H1 (cell line): Measurements from ENCODE around the gene BTBD9.

ENCODE experiments used
- GABPA ChIP-seq: IDR thresholded peaks from 2 replicates; pipeline ENCODE4 v1.6.1; 2011; ENCODE audit warnings: mild to moderate bottlenecking, low read length, moderate library complexity, borderline replicate concordance; ENCODE audit not compliant: insufficient read depth
- JUND ChIP-seq: IDR thresholded peaks from 2 replicates; pipeline ENCODE4 v1.6.1; 2011; ENCODE audit warnings: mild to moderate bottlenecking, improper control_type of control experiment, low read length
- NRF1 ChIP-seq: IDR thresholded peaks from 2 replicates; pipeline ENCODE4 v1.6.1; 2011; ENCODE audit warnings: mild to moderate bottlenecking, low read depth, low read length, improper control_type of control experiment
- PHF8 ChIP-seq: fragments of 200-600 bp; sonication (generic); conservative IDR thresholded peaks from 2 replicates; pipeline ENCODE4 v1.7.1; 2012; ENCODE audit warnings: low read depth, mild to moderate bottlenecking, inconsistent platforms, low read length, moderate library complexity
- POLR2A ChIP-seq, 2 experiments: IDR thresholded peaks; 1 replicate in 1 of 2; 2 replicates in 1 of 2; pipeline ENCODE4 v1.6.1; 2011; ENCODE audit warnings: low read depth in 2 of 2, low read length in 2 of 2, mild to moderate bottlenecking in 2 of 2; ENCODE audit errors: control extremely low read depth in 1 of 2
- RFX5 ChIP-seq: IDR thresholded peaks from 2 replicates; pipeline ENCODE4 v1.6.1; 2011; ENCODE audit warnings: low read depth, low read length, improper control_type of control experiment, borderline replicate concordance
- SP2 ChIP-seq: IDR thresholded peaks from 2 replicates; pipeline ENCODE4 v1.6.1; 2012; ENCODE audit warnings: mild to moderate bottlenecking, low read length, inconsistent platforms
- TBP ChIP-seq: IDR thresholded peaks from 2 replicates; pipeline ENCODE4 v1.6.1; 2011; ENCODE audit warnings: low read depth, low read length, improper control_type of control experiment
- TCF12 ChIP-seq: IDR thresholded peaks from 2 replicates; pipeline ENCODE4 v1.6.1; 2011; ENCODE audit warnings: low read depth, mild to moderate bottlenecking, low read length
- USF2 ChIP-seq: IDR thresholded peaks from 2 replicates; pipeline ENCODE4 v1.6.1; 2011; ENCODE audit warnings: low read length, improper control_type of control experiment
- TF ChIP-seq, protein P1 (sequence below), 3 experiments: IDR thresholded peaks; 1 replicate in 2 of 3; 2 replicates in 1 of 3; pipeline versions ENCODE4 v1.5.1 to v1.6.1; 2011; ENCODE audit warnings: low read length in 3 of 3, mild to moderate bottlenecking in 3 of 3, inconsistent platforms in 2 of 3, low read depth in 1 of 3, moderate library complexity in 1 of 3; ENCODE audit not compliant: insufficient read depth in 1 of 3; ENCODE audit errors: control extremely low read depth in 1 of 3
- TF ChIP-seq, protein P2 (sequence below): IDR thresholded peaks from 2 replicates; pipeline ENCODE4 v1.6.1; 2012; ENCODE audit warnings: inconsistent platforms

- TF ChIP-seq TBP (no peak), GABPA (no peak), SP2 (no peak), POLR2A (IDR thresholded peaks at IDR 0.05; ENCODE audit: control extremely low read depth in 1 of 2, low read depth in 2 of 2, low read length in 2 of 2) (no peak), JUND (no peak), PHF8 (no peak), RFX5 (no peak), TCF12 (no peak), NRF1 (no peak), USF2 (no peak)
- TF ChIP-seq, protein P1, sequence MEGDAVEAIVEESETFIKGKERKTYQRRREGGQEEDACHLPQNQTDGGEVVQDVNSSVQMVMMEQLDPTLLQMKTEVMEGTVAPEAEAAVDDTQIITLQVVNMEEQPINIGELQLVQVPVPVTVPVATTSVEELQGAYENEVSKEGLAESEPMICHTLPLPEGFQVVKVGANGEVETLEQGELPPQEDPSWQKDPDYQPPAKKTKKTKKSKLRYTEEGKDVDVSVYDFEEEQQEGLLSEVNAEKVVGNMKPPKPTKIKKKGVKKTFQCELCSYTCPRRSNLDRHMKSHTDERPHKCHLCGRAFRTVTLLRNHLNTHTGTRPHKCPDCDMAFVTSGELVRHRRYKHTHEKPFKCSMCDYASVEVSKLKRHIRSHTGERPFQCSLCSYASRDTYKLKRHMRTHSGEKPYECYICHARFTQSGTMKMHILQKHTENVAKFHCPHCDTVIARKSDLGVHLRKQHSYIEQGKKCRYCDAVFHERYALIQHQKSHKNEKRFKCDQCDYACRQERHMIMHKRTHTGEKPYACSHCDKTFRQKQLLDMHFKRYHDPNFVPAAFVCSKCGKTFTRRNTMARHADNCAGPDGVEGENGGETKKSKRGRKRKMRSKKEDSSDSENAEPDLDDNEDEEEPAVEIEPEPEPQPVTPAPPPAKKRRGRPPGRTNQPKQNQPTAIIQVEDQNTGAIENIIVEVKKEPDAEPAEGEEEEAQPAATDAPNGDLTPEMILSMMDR (IDR thresholded peaks at IDR 0.05; ENCODE audit: control extremely low read depth in 1 of 3, insufficient read depth in 1 of 3, low read depth in 1 of 3, low read length in 3 of 3): no peak
- TF ChIP-seq, protein P2, sequence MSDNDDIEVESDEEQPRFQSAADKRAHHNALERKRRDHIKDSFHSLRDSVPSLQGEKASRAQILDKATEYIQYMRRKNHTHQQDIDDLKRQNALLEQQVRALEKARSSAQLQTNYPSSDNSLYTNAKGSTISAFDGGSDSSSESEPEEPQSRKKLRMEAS: no peak
Observed at GRCh38 chr6:38467566-38467965, 172.2 kb downstream of the BTBD9 start.
